UCSD-AML1 (cell line): Measurements from ENCODE around the gene EVI5L.
"Not testable (repeated sequence)": the region's sequence is repeated elsewhere in the genome, so short reads cannot be mapped to it uniquely, and the experiment has no call there.

Experiments used
- DNase-seq: peaks from one replicate; lab custom pipeline; 2025; ENCODE audit not compliant: unreplicated experiment; lab: John Stamatoyannopoulos, UW

Gene EVI5L

GRCh38 chr19:7845390-7846154 is 15.6 kb downstream of the EVI5L start:
- no peak for DNase-seq

- DNase-seq: no peak
These were observed 16.2 kb downstream of the EVI5L start for GRCh38 chr19:7846155-7846646.

- DNase-seq: no peak
These were observed 17.6 kb downstream of the EVI5L start for GRCh38 chr19:7847664-7848063.

GRCh38 chr19:7848779-7849457 is 18.9 kb downstream of the EVI5L start:
- DNase-seq: no peak

GRCh38 chr19:7849631-7849999 is 19.6 kb downstream of the EVI5L start:
- no peak for DNase-seq

GRCh38 chr19:7850000-7850813 is 20.2 kb downstream of the EVI5L start:
- no peak for DNase-seq

GRCh38 chr19:7850945-7851622 is 21.1 kb downstream of the EVI5L start:
- DNase-seq: no peak

- no peak for DNase-seq
These were observed 21.8 kb downstream of the EVI5L start for GRCh38 chr19:7851623-7852500.

- peak; percentile 46 for DNase-seq
These were observed 23.1 kb downstream of the EVI5L start for GRCh38 chr19:7852851-7853769.

GRCh38 chr19:7853770-7854128 is 23.7 kb downstream of the EVI5L start:
- no peak for DNase-seq

GRCh38 chr19:7855426-7856108 is 25.5 kb downstream of the EVI5L start:
- DNase-seq: no peak

- DNase-seq: no peak
These were observed 26.1 kb downstream of the EVI5L start for GRCh38 chr19:7856109-7856591.

- no peak for DNase-seq
These were observed 27.0 kb downstream of the EVI5L start for GRCh38 chr19:7856679-7857663.

- DNase-seq: no peak
These were observed 27.7 kb downstream of the EVI5L start for GRCh38 chr19:7857727-7858108.

- no peak for DNase-seq
These were observed 28.2 kb downstream of the EVI5L start for GRCh38 chr19:7858109-7858770.

- DNase-seq: not testable (repeated sequence)
These were observed 29.1 kb downstream of the EVI5L start for GRCh38 chr19:7859087-7859486.
